K562 (cell line): Measurements from ENCODE around the gene S100A8. TPM values are rescaled to one million over a fixed set of nuclear protein-coding genes. Genes with fewer than 3 reads are reported as not detected.

Source experiments
- ASH1L ChIP-seq: fragments of 450-650 bp; IDR thresholded peaks from 2 replicates; pipeline ENCODE4 v1.6.1; 2018; ENCODE audit warnings: borderline replicate concordance, mild to moderate bottlenecking, low read depth; ENCODE audit not compliant: partially characterized antibody
- ATF7 ChIP-seq: fragments of 450-650 bp; IDR thresholded peaks from 2 replicates; pipeline ENCODE4 v1.7.1; 2014; ENCODE audit warnings: mild to moderate bottlenecking, moderate library complexity
- BCOR ChIP-seq: fragments of 450-650 bp; IDR thresholded peaks from 2 replicates; pipeline ENCODE4 v1.6.1; 2016
- CBX2 ChIP-seq: fragments of 200-600 bp; sonication (generic); IDR thresholded peaks from one replicate; pipeline ENCODE4 v1.6.1; 2012; ENCODE audit warnings: mild to moderate bottlenecking, low read length, inconsistent platforms; ENCODE audit not compliant: insufficient read depth, poor library complexity, severe bottlenecking
- FOXP1 ChIP-seq: sonication (generic); formaldehyde crosslinking; IDR thresholded peaks from 2 replicates; pipeline ENCODE4 v1.8.0; 2022; ENCODE audit warnings: mild to moderate bottlenecking, missing genetic modification reagents
- GTF2A2 ChIP-seq: IDR thresholded peaks from 2 replicates; pipeline ENCODE4 v1.6.1; 2016; ENCODE audit warnings: mild to moderate bottlenecking, missing genetic modification characterization, missing compliant biosample characterization
- HMG20A ChIP-seq: fragments of 450-650 bp; formaldehyde crosslinking; conservative IDR thresholded peaks from 2 replicates; pipeline ENCODE4 v1.4.0; 2020; ENCODE audit warnings: mild to moderate bottlenecking, mixed read lengths
- HNRNPUL1 ChIP-seq: fragments of 200-400 bp; formaldehyde crosslinking; IDR thresholded peaks from 2 replicates; pipeline ENCODE4 v1.6.1; 2017; ENCODE audit warnings: low read length
- NFIC ChIP-seq: fragments of 450-650 bp; IDR thresholded peaks from 2 replicates; pipeline ENCODE4 v1.6.1; 2017; ENCODE audit warnings: mild to moderate bottlenecking, inconsistent platforms
- RFX5 ChIP-seq: IDR thresholded peaks from 2 replicates; pipeline ENCODE4 v1.6.1; 2011; ENCODE audit warnings: low read depth, mild to moderate bottlenecking, improper control_type of control experiment, low read length
- SLC30A9 ChIP-seq: fragments of 250-450 bp; sonication (Bioruptor Pico); IDR thresholded peaks from 2 replicates; pipeline ENCODE4 v1.8.0; 2022; ENCODE audit warnings: mild to moderate bottlenecking, moderate library complexity
- SP1 ChIP-seq: sonication (generic); formaldehyde crosslinking; IDR thresholded peaks from 2 replicates; pipeline ENCODE4 v1.8.1; 2022; ENCODE audit warnings: mild to moderate bottlenecking, missing genetic modification reagents
- TEAD4 ChIP-seq, 2 experiments: sonication (generic) in 1 of 2; formaldehyde crosslinking in 1 of 2; IDR thresholded peaks; 2 replicates each; pipeline versions ENCODE4 v1.6.1 to v1.8.0; 2012 to 2022; ENCODE audit warnings: borderline replicate concordance in 1 of 2, inconsistent platforms in 1 of 2, low read length in 1 of 2, mild to moderate bottlenecking in 1 of 2, missing genetic modification reagents in 1 of 2
- TOE1 ChIP-seq, 2 experiments: fragments of 450-650 bp in 1 of 2; sonication (generic) in 1 of 2; formaldehyde crosslinking in 1 of 2; IDR thresholded peaks; 2 replicates each; pipeline versions ENCODE4 v1.7.1 to v1.8.0; 2016 to 2022; ENCODE audit warnings: borderline replicate concordance in 2 of 2, mild to moderate bottlenecking in 2 of 2, antibody characterized with exemption in 1 of 2, inconsistent platforms in 1 of 2, low read depth in 1 of 2, missing genetic modification reagents in 1 of 2, moderate library complexity in 1 of 2
- ZC3H11A ChIP-seq: IDR thresholded peaks from 2 replicates; pipeline ENCODE4 v1.6.1; 2012; ENCODE audit warnings: low read depth, low read length, improper control_type of control experiment
- ZNF140 ChIP-seq: fragments of 250-450 bp; sonication (Bioruptor Pico); IDR thresholded peaks from 2 replicates; pipeline ENCODE4 v1.8.0; 2021; ENCODE audit warnings: moderate library complexity, mild to moderate bottlenecking, inconsistent platforms
- ZNF431 ChIP-seq: sonication (generic); formaldehyde crosslinking; IDR thresholded peaks from 2 replicates; pipeline ENCODE4 v1.8.0; 2022; ENCODE audit warnings: mild to moderate bottlenecking, missing genetic modification reagents
- ZNF707 ChIP-seq: fragments of 250-450 bp; sonication (Bioruptor Pico); conservative IDR thresholded peaks from 2 replicates; pipeline ENCODE4 v1.8.0; 2022; ENCODE audit warnings: inconsistent platforms, mild to moderate bottlenecking, moderate library complexity
- ZNF75A ChIP-seq: fragments of 450-650 bp; formaldehyde crosslinking; IDR thresholded peaks from 2 replicates; pipeline ENCODE4 v1.4.0; 2020; ENCODE audit warnings: mild to moderate bottlenecking
- polyA plus RNA-seq, 8 experiments: library from polyadenylated mRNA; depleted of rRNA in 4 of 8; stranded (reverse) in 5 of 8; unstranded in 3 of 8; fragments of >200 nt; fragmentation: Nextera tagmentation in 2 of 8; fragmentation: Illumina TruSeq in 1 of 8; extraction: Ambion mirVana in 2 of 8; extraction: Trizol in 1 of 8; gene quantifications; 2 replicates each; pipeline versions ENCODE4 v1.2.1 to v1.2.3, GENCODE V29; 2011 to 2014; ENCODE audit warnings: inconsistent platforms in 1 of 8, missing spikeins in 1 of 8
- total RNA-seq, 7 experiments: library from RNA; depleted of rRNA in 6 of 7; stranded (reverse); fragments of >200 nt in 6 of 7; fragmentation: Illumina TruSeq in 2 of 7; extraction: Trizol in 2 of 7; gene quantifications; 2 replicates each; pipeline versions ENCODE4 v1.2.1 to v1.2.3, GENCODE V29; 2011 to 2021; ENCODE audit warnings: low replicate concordance in 1 of 7
- TF ChIP-seq, protein P1 (sequence below): fragments of 450-650 bp; IDR thresholded peaks from 2 replicates; pipeline ENCODE4 v1.6.1; 2016; ENCODE audit warnings: antibody characterized with exemption
- TF ChIP-seq, protein P2 (sequence below): sonication (generic); formaldehyde crosslinking; IDR thresholded peaks from 2 replicates; pipeline ENCODE4 v1.9.0; 2022; ENCODE audit warnings: mild to moderate bottlenecking, missing genetic modification reagents
- TF ChIP-seq, protein P3 (sequence below), 3 experiments: fragments of 200-800 bp in 1 of 3; sonication (Bioruptor generic) in 1 of 3; sonication (generic) in 1 of 3; formaldehyde crosslinking in 1 of 3; IDR thresholded peaks; 2 replicates each; pipeline versions ENCODE4 v1.6.1 to v1.8.0; 2016 to 2022; ENCODE audit warnings: mild to moderate bottlenecking in 2 of 3, missing compliant biosample characterization in 2 of 3, missing genetic modification characterization in 2 of 3, missing genetic modification reagents in 1 of 3
- TF ChIP-seq, protein P4 (sequence below): IDR thresholded peaks from 2 replicates; pipeline ENCODE4 v1.6.1; 2014; ENCODE audit warnings: antibody characterized with exemption

The S100A8 gene
- total and polyA plus RNA-seq, 9 of the 15 experiments (the other 6 are each of a cell fraction or from before 2014, with no cell fraction given) = 0.15 to 0.60 TPM; not detected in 7

DNA sequence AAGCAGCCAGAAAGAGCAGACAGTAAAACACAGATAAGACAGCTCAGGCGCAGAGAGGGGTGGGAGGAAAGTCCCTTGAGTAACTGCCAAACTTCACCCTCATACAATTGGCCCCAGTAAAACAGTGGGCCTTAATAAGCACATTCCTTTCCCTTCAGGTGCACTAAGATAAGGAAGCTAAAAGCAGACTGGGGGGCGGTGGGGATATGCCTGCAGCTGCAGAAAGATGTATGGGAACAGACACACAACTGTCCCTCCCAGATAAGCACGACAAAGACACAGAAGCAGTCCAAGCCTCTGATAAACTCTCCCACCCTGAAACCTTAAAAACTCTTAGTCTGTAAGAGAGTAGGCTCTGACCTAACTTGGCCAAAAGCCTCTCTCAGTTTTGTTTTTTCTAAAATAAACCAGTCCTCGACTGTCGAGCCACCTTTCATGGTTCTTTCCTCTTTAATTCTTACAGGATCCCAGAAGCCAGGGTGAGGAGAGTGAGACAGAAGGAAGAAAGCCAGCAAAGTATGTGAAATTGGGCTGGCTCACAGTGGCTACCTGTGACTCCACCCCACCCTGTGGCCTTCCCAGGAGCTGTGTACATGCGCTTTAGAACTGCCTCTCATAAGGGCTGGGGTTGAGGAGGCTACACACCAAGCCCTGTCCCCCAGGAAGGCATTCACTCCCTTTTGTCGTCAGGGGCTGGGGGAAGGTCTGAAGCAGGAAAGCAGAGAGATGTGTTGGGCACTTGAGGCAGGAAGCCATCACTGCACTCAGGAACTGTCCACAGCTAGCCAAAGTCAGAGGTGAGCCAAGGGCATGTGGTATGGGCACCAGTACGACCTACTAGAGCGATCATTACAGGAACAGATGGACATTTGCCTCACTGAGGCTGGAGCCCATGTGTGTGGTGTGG, 46.8 kb downstream of the S100A8 start (continued):
- TF ChIP-seq NFIC (peak; percentile 99), ZNF431 (CRISPR knock-in tag) (no peak), ATF7 (peak; percentile 86), ZNF140 (no peak), ZNF75A (CRISPR knock-in tag) (no peak), CBX2 (no peak), HMG20A (CRISPR knock-in tag) (no peak), RFX5 (no peak), HNRNPUL1 (no peak), TEAD4 (IDR thresholded peaks at IDR 0.05; ENCODE audit: low read length) (peak; percentile 99), TEAD4 (CRISPR knock-in tag; IDR thresholded peaks at IDR 0.05; ENCODE audit: borderline replicate concordance) (0 out of 2 replicates have a peak, but pooled peaks have one; percentile 22), FOXP1 (CRISPR knock-in tag) (no peak), BCOR (peak; percentile 95), GTF2A2 (tag) (no peak), ASH1L (no peak), SP1 (CRISPR knock-in tag) (peak; percentile 75), ZNF707 (no peak), ZC3H11A (no peak), TOE1 (IDR thresholded peaks at IDR 0.05; ENCODE audit: borderline replicate concordance) (peak; percentile 77; the same call in 1 of the 2 replicates), TOE1 (CRISPR knock-in tag; IDR thresholded peaks at IDR 0.05; ENCODE audit: borderline replicate concordance, low read depth) (no peak), SLC30A9 (CRISPR knock-in tag) (no peak)
- TF ChIP-seq, protein P1, sequence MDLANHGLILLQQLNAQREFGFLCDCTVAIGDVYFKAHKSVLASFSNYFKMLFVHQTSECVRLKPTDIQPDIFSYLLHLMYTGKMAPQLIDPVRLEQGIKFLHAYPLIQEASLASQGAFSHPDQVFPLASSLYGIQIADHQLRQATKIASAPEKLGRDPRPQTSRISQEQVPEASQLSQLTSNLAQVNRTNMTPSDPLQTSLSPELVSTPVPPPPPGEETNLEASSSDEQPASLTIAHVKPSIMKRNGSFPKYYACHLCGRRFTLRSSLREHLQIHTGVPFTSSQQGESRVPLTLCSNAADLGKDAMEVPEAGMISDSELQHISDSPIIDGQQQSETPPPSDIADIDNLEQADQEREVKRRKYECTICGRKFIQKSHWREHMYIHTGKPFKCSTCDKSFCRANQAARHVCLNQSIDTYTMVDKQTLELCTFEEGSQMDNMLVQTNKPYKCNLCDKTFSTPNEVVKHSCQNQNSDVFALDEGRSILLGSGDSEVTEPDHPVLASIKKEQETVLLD = peak; percentile 44; the same call in 1 of the 2 replicates
- TF ChIP-seq, protein P2, sequence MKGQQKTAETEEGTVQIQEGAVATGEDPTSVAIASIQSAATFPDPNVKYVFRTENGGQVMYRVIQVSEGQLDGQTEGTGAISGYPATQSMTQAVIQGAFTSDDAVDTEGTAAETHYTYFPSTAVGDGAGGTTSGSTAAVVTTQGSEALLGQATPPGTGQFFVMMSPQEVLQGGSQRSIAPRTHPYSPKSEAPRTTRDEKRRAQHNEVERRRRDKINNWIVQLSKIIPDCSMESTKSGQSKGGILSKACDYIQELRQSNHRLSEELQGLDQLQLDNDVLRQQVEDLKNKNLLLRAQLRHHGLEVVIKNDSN (CRISPR knock-in tag) = no peak
- TF ChIP-seq, protein P3, sequence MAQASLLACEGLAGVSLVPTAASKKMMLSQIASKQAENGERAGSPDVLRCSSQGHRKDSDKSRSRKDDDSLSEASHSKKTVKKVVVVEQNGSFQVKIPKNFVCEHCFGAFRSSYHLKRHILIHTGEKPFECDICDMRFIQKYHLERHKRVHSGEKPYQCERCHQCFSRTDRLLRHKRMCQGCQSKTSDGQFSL (CRISPR knock-in tag; IDR thresholded peaks at IDR 0.05) = no peak
- TF ChIP-seq, protein P3 (tag; IDR thresholded peaks at IDR 0.05) = no peak
- TF ChIP-seq, protein P4, sequence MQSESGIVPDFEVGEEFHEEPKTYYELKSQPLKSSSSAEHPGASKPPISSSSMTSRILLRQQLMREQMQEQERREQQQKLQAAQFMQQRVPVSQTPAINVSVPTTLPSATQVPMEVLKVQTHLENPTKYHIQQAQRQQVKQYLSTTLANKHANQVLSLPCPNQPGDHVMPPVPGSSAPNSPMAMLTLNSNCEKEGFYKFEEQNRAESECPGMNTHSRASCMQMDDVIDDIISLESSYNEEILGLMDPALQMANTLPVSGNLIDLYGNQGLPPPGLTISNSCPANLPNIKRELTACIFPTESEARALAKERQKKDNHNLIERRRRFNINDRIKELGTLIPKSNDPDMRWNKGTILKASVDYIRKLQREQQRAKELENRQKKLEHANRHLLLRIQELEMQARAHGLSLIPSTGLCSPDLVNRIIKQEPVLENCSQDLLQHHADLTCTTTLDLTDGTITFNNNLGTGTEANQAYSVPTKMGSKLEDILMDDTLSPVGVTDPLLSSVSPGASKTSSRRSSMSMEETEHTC = peak; percentile 66; the same call in 1 of the 2 replicates
